SU-DHL-6 (cell line): ENCODE measurements around the gene NLGN3.

ENCODE experiments used
- EZH2phosphoT487 ChIP-seq: fragments of 200-600 bp; sonication (generic), shearing (Covaris generic); conservative IDR thresholded peaks from 2 replicates; pipeline ENCODE4 v1.6.1; 2018; ENCODE audit warnings: mild to moderate bottlenecking, antibody characterized with exemption, low read length, moderate library complexity, mixed read lengths
- TF ChIP-seq, protein P1 (sequence below): fragments of 200-600 bp; sonication (generic); IDR thresholded peaks from one replicate; pipeline ENCODE4 v1.5.1; 2017; ENCODE audit warnings: antibody characterized with exemption, mild to moderate bottlenecking, low read length, moderate library complexity; ENCODE audit not compliant: insufficient read depth, poor library complexity, severe bottlenecking

GRCh38 chrX:71162981-71163380 is 18.3 kb downstream of the NLGN3 start:
- TF ChIP-seq, protein P1, sequence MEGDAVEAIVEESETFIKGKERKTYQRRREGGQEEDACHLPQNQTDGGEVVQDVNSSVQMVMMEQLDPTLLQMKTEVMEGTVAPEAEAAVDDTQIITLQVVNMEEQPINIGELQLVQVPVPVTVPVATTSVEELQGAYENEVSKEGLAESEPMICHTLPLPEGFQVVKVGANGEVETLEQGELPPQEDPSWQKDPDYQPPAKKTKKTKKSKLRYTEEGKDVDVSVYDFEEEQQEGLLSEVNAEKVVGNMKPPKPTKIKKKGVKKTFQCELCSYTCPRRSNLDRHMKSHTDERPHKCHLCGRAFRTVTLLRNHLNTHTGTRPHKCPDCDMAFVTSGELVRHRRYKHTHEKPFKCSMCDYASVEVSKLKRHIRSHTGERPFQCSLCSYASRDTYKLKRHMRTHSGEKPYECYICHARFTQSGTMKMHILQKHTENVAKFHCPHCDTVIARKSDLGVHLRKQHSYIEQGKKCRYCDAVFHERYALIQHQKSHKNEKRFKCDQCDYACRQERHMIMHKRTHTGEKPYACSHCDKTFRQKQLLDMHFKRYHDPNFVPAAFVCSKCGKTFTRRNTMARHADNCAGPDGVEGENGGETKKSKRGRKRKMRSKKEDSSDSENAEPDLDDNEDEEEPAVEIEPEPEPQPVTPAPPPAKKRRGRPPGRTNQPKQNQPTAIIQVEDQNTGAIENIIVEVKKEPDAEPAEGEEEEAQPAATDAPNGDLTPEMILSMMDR = no peak
- no peak for TF ChIP-seq EZH2phosphoT487
